Lower leg skin (tissue), 4 donors: Measurements from ENCODE around the gene UNC79. TPM values are rescaled to one million over a fixed set of nuclear protein-coding genes. Genes with fewer than 3 reads are reported as not detected.

Experiments used
- DNase-seq, 2 donors: peaks; one replicate each; pipeline ENCODE4 v3.0.0-alpha.2; 2019; ENCODE audit warnings: low spot score in 2 of 2
- H3K4me3 ChIP-seq: fragments of 200-600 bp; sonication (generic); 2 replicates; pipeline ENCODE4 v1.5.1; 2017; ENCODE audit warnings: mild to moderate bottlenecking, low read depth; ENCODE audit not compliant: poor library complexity, severe bottlenecking
- POLR2A ChIP-seq, 2 donors: fragments of 450-650 bp; IDR thresholded peaks; one replicate each; pipeline ENCODE4 v1.6.1; 2016 to 2017; ENCODE audit warnings: antibody characterized with exemption in 2 of 2, mild to moderate bottlenecking in 1 of 2, moderate library complexity in 1 of 2
- WGBS, 2 donors: methylation state at CpG; one replicate each; pipeline ENCODE4 v1.1.5; 2018; 5-methylcytosine and 5-hydroxymethylcytosine counted together
- intact Hi-C: fragments of 100-400 bp; cut with DNase I; formaldehyde crosslinking; loops from one replicate; pipeline ENCODE4 v1.15.0; 2023; ENCODE audit warnings: low total_unique reads
- total RNA-seq, 4 donors: library from RNA; depleted of rRNA; stranded (reverse); fragments of >200 nt; gene quantifications; one replicate each; pipeline ENCODE4 v1.1.0, GENCODE V29; 2016
- TF ChIP-seq, protein P1 (sequence below), 3 donors: fragments of 450-650 bp; IDR thresholded peaks; one replicate each; pipeline ENCODE4 v1.5.1; 2016; ENCODE audit warnings: antibody characterized with exemption in 3 of 3, mild to moderate bottlenecking in 3 of 3, moderate library complexity in 2 of 3

The UNC79 gene
- total RNA-seq, 4 donors from 2014 or later = 0.06 to 0.27 TPM; not detected in 2

DNA sequence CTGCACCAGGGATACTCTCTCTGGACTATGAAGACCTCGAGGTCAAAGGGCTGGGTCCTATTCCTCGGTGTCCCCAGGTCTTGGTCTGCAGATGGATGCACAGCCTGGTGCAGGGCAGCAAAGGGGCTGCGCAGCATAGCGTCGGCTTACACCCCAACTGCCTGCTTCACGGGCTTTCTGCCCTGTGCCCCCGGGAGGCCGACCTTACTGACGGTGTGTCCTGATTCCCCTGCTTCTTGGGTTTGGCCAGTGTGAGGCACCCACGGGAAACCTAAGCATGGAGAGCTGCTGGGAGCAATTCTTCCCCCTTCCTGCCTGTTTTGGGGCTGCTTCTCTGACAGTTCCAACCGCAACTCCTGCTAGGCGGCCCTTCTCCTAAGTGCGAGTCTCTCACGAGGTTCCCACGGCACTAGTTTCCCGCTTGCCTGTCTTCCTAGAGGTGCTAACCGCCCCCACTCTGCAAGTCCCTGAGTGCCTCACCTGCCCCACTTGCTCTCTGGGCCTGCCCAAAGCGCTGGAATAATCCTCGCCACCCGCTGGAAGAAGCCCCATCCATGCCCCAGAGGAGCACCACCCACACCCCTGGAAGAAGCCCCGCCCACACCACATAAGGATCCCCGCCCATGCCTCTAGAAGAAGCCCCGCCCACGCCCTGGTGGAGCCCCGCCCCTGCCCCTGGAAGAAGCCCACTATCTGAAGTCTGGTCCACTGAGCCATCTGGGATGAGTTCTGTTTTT lies 303.5 kb downstream of the UNC79 start:
- no peak for DNase-seq
- no peak overlapping the region for H3K4me3 ChIP-seq
- WGBS, 2 donors = 87 to 88% methylated on average over 25 of the region's 25 CpGs
- intact Hi-C loops = no loop called here
- no peak for TF ChIP-seq POLR2A (IDR thresholded peaks at IDR 0.05)
- TF ChIP-seq, protein P1, sequence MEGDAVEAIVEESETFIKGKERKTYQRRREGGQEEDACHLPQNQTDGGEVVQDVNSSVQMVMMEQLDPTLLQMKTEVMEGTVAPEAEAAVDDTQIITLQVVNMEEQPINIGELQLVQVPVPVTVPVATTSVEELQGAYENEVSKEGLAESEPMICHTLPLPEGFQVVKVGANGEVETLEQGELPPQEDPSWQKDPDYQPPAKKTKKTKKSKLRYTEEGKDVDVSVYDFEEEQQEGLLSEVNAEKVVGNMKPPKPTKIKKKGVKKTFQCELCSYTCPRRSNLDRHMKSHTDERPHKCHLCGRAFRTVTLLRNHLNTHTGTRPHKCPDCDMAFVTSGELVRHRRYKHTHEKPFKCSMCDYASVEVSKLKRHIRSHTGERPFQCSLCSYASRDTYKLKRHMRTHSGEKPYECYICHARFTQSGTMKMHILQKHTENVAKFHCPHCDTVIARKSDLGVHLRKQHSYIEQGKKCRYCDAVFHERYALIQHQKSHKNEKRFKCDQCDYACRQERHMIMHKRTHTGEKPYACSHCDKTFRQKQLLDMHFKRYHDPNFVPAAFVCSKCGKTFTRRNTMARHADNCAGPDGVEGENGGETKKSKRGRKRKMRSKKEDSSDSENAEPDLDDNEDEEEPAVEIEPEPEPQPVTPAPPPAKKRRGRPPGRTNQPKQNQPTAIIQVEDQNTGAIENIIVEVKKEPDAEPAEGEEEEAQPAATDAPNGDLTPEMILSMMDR (IDR thresholded peaks at IDR 0.05) = no peak

DNA sequence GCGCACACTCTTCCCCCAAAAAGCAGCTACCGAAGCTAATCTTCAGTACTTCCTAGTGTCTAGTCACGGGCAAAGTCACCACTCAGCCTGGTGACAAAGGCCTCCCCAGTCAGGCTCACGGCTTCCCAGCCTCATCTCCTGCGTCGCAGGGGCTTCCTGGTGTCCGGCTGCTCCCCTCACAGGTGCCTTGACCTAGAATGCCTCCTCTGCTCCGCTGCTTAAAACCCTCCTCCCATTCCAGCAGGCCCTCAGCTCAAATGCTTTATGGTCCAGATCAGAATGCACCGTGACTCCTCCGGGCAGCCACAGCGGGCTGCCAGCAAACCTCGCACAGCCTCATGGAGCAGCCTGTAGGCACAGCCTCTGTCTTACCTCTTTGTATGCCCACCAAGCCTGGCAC lies 304.5 kb downstream of the UNC79 start:
- 88 to 94% methylated on average over 12 of the region's 12 CpGs for WGBS, 2 donors
- intact Hi-C loops = no loop called here
- H3K4me3 ChIP-seq = no peak overlapping the region
- TF ChIP-seq POLR2A (IDR thresholded peaks at IDR 0.05) = no peak
- TF ChIP-seq, protein P1 (IDR thresholded peaks at IDR 0.05) = no peak
- DNase-seq = no peak

GRCh38 chr14:93736378-93737014 lies 305.8 kb downstream of the UNC79 start:
- DNase-seq = no peak
- no peak overlapping the region for H3K4me3 ChIP-seq
- intact Hi-C loops = no loop called here
- TF ChIP-seq POLR2A (IDR thresholded peaks at IDR 0.05) = no peak
- TF ChIP-seq, protein P1 (IDR thresholded peaks at IDR 0.05) = no peak
- 86 to 88% methylated on average over 10 of the region's 10 CpGs for WGBS, 2 donors

DNA sequence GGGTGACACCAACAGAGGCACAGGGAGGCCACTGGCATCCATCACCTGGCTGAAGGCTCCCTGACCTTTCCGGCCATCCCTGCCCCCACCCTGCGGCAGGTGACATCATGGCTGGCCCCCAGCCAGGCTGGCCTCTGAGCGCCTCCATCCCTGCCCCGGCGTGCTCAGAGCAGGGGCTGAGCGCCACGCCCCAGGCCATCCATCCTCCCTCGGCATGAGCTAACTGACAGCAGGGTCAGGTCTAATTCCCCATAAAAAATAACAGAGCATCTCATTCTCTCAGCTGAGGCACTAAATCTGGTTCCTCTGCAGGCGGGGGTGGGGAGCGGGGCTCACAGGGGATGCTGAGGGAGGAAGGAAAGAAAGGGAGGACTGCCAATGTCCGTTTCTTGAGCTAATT lies 306.9 kb downstream of the UNC79 start:
- no peak for DNase-seq
- 83 to 84% methylated on average over 11 of the region's 11 CpGs for WGBS, 2 donors
- TF ChIP-seq, protein P1 (IDR thresholded peaks at IDR 0.05) = no peak
- TF ChIP-seq POLR2A (IDR thresholded peaks at IDR 0.05) = no peak
- intact Hi-C loops = no loop called here
- H3K4me3 ChIP-seq = no peak overlapping the region

DNA sequence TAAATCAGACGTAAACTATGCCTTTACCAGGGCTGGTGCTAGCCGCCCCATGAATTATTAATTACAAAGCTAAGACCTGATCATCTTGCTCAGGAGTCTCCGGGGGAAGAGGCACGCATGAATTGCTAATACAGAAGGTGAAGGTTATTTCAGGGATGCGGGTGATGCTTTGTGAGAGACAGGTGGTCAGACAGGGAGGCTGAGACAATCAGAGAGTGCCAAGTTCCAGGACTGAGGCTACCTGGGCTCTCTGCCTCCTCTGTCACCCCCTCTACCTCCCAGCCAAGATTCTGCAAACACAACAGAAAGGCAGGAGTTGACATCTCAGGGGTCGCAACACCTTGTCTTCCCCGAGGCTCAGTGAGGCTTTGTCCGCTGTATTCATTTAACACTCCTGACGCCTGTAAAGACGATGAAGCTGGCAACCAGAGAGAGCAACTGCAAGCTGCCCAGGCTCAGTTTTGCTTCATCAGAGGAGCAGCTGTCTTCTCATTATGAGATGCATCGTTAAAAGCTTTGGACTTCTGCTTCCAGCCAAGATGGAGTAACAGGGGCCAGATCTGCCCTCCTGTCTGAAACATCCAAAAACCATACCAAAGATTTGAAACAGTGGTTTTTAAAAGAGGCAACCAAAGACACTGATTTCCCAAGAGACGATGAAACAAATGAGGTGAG lies 311.0 kb downstream of the UNC79 start:
- no peak overlapping the region for H3K4me3 ChIP-seq
- 86 to 94% methylated on average over 12 of the region's 12 CpGs for WGBS, 2 donors
- intact Hi-C loops = no loop called here
- DNase-seq = no peak
- no peak for TF ChIP-seq POLR2A (IDR thresholded peaks at IDR 0.05)
- TF ChIP-seq, protein P1 (IDR thresholded peaks at IDR 0.05) = no peak
